AG20443 (cell line): ENCODE data around the gene NANOS3.
"Not testable (repeated sequence)": the region's sequence is repeated elsewhere in the genome, so short reads cannot be mapped to it uniquely, and the experiment has no call there.

Experiments used
- DNase-seq: peaks from one replicate; pipeline ENCODE4 v3.0.0; 2012; ENCODE audit warnings: low spot score, mixed read lengths

NANOS3 gene

DNA sequence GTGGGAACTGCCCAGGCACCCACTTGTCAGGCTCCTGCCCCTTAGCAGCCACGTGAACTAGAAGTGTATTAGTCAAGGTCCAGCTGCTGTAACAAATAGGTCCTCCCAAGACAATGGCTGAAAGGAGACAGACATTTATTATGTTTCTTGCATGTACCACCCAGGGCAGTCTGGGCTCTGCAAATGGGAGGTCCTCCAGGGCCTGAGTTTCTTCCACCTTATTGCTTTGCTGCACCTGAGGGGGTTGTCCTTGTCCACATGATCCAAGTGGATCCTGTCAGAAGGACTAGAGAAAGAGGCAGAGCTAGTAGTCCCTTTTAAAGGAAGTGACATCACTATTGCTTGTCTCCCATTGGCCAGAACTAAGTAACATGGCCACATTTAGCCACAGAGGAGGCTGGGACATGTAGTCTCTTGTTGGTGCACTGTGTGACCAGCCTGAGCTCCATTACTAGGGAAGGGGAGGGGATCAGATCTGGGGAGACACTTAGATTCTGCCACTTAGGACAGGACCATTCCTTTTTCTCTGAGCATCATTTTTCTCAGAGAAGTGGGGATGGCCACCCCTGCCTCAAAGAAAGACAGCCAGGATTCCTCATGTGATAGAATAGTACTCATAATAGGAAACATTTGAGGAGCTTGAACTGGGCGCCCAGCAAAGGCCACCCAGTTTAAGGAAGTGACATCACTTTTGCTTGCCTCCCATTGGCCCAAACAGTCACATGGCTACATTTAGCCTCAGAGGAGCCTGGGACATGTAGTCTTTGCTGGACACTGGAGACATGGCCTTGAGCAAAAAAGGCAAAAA, 44.2 kb downstream of the NANOS3 start:
- DNase-seq, result peak; percentile 63

GRCh38 chr19:13922118-13922517, 45.2 kb downstream of the NANOS3 start:
- not testable (repeated sequence) for DNase-seq

- DNase-seq, result no peak
Measured at GRCh38 chr19:13923194-13923987, 46.5 kb downstream of the NANOS3 start.

DNA sequence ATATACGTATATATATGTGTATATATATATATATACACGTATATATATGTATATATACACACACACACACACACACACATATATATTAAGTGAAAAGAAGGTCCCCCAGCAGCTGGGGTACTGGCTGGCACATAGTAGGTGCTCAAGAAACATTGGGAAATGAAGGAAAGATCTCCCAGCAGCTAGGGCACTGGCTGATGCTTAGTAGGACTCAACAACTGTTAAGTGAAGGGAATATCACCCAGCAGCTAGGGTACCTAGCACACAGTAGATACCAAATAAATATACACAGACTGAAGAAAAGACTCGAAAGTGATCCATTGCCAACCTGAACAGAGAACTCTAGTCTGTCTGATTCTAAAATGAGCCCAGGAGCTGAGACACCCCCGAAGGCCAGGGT, 49.1 kb downstream of the NANOS3 start:
- no peak for DNase-seq

- no peak for DNase-seq
Measured at GRCh38 chr19:13926715-13927114, 49.8 kb downstream of the NANOS3 start.

DNA sequence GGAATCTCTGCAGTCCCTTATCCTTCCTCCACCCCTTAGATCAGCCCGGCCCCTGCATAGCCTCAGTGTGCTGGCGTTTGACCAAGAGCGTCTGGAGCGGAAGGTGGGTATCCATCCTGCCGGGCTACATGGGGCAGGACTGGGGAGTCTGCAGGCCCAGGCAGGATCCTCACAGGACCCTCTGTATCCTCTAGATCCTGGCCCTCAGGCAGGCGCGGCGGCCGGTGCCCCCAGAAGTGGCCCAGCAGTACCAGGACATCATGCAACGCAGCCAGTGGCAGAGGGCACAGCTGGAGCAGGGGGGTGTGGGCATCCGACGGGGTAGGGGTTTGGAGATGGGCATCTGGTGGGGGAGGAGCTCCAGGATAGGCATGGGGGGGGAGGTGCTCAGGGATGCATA, 52.4 kb downstream of the NANOS3 start:
- DNase-seq, result no peak

- DNase-seq, result no peak
Measured at GRCh38 chr19:13929956-13930355, 53.0 kb downstream of the NANOS3 start.
